CD4-positive, alpha-beta T cell treated with Interleukin-21 for 1 hour (primary cell): ENCODE results near the gene PNMA1.

Experiments used
- DNase-seq: peaks from one replicate; pipeline ENCODE4 v3.0.0-alpha.2; 2020

The PNMA1 gene

GRCh38 chr14:73732006-73732405, 17.8 kb upstream of the PNMA1 start:
- DNase-seq: no peak

DNA sequence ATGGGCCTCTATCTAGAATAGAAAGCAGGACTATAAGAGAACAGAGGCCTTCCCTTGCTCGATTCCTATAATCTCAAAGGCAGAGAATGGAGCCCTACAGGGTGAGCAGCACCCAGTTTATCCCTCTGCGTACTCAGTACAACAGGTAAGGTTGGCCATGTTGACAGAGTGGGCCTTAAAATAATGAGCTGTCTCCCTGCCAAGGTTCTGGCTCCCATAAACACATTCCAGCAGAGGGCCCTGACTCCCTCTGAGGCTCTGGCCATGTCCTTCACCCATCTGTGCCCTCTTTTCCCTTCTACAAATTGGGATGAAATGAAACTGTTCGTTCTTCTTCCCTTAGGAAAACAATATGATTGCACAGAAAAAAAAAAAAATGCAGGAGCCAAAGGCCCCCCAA, 16.9 kb upstream of the PNMA1 start:
- no peak for DNase-seq

DNA sequence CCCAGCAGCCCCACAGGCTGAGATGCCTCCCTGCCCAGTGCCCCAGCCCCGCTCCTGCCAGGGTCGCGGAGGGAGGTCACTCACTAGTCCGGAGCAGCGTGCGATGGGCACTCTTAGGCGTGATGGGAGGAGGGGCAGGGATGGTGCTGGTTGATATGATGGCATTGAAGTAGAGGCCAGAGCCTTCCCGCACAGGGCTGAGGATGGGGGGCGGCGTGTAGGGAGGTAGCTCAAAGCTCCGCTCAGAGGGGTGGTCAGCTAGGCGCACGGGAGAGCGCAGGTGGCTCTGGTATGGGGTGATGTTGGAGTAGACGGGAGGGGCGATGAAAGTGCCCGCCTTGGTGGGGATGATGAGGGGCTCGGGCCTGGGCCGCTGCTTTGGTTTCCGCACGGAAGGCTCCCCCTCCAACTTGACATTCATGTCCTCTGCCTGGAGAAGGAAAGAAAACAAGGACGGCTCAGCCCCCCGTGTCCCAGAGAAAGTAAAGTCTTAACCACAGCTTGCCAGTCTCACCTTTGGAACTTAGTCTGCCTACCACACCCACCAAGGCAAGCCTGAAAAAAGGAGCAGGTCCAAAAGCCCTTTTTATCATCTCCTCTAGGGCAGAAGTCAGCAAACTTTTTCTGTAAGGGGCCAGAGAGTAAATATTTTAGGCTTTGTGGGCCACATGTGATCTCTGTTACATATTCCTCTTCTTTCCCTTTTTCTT, 15.5 kb upstream of the PNMA1 start:
- DNase-seq: no peak

GRCh38 chr14:73728717-73729330, 14.6 kb upstream of the PNMA1 start:
- peak; percentile 87 for DNase-seq

DNA sequence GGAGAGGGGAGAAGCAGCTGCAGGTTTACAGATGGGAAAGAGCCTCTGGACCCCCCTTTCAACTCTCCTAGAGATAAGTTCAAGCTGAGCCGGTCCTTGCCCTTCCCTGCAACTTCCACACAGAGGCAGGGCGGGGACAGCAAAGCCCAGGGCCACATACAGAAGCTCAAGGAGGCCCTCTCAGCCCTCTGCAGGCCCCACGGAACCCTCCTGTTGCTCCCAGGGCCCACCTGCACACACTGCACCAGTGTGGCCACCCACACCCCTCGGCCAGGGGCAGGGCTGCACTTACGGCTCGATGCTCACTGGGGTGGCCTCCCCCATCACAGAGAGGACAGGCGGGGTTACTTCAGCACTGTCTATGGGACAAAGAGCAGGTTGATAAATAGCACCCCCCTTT, 13.0 kb upstream of the PNMA1 start:
- no peak for DNase-seq

DNA sequence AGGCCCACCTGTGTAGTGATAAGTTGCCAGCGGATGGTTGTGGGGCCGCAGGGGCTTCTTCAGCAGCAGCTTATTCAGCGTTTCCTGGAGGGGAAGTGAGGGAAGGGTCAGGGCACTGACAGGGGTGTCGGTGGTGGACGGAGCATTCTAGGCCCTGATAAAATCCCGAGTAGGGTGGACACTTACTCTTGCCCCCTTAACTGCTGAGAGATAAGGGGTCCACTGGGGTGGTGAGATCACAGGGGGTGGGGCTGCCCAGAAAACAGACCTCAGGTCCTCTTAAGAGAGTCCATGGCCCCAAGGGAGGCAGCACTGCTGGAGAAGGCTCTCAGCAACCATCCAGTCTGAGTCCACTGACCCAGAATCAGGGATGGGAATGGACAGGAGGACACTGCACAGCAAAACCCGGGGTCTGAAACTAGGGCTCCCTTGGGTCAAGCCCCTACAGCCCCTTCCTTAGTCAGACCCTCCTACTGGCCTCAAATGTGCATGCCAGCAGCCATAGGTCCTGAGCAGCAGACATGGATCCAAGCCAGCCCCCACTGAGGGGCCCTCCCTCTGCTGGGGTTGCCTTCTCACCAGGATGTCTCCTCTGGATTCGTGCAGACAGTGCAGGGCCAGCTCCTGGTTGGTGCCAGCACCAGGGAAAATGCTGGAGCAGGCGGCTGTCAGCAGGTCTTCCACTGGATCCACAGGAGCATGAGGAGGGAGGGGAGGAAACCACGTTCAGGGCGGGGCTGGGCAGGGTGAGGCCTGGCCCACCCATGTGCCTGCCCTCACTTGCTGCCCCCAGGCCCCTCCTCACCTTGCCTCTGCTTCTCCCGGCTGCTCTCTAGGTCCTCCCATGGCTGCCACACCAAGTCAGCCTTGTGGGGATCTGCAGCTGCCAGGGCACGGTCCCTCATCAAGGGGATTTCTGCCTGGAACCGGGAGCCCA, 12.1 kb upstream of the PNMA1 start:
- DNase-seq: no peak

GRCh38 chr14:73725116-73726024, 11.2 kb upstream of the PNMA1 start:
- no peak for DNase-seq

- DNase-seq: no peak
Observed at GRCh38 chr14:73724696-73725095, 10.5 kb upstream of the PNMA1 start.

DNA sequence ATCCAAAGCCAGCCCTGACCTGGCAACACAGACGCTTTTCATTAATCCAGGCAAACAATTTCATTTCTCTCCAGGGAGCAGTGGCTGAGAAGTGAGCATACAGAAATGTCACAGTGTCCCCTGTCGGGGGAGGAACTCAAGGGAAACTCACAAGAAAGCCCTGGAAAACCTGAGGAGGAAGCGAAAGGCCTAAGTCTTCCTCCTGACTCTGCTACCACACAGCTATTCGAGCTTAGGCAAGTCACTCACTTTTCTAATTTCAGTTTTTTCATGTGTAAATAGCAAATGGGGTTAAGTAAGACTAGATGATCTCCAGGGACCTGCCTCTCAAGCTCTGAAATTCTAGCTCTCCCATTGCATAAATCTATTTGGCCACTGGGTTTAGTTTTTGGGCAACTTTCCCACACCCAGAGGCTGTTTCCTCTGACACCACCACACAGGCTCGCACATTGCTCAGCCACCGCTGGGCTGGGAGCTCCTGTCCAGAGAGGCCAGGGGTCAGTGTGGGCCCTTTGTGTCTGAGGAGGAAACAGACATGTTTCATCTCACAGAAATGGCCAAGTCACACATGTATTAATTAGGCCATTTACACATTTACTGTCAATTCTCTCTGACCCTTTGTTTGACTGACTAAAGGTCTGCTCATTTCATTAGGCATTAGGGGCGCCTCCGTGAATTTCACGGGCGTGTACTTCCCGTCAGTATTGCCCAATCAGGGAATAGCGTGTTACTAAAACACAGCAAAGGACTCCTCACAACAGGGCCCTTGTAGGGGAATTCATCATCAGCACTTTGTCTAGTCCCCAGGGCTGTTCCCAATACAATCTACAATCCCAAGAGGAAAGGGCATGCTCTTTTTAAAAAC, 9.8 kb upstream of the PNMA1 start:
- no peak for DNase-seq

DNA sequence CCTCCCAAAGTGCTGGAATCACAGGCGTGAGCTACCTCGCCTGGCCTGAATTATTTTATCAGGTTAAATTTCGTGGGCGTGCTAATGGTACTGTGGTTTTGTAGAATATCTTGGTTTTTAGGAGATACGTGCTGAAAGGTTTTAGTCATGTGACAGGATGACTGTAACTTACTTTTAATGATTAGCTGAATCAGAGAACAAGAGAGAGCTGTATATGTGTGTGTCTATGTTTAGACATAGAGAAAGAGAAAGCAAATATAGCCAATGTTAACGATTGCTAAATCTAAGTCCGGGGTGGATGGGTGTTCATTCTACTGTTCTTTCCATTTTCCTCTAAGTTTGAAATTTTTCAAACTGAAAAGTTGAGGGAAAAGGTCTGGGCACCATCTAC, 9.2 kb upstream of the PNMA1 start:
- no peak for DNase-seq

- no peak for DNase-seq
Observed at GRCh38 chr14:73722581-73722980, 8.4 kb upstream of the PNMA1 start.

- DNase-seq: no peak
Observed at GRCh38 chr14:73721101-73721821, 7.1 kb upstream of the PNMA1 start.

- DNase-seq: no peak
Observed at GRCh38 chr14:73720636-73721035, 6.5 kb upstream of the PNMA1 start.

GRCh38 chr14:73719791-73720190, 5.6 kb upstream of the PNMA1 start:
- no peak for DNase-seq

DNA sequence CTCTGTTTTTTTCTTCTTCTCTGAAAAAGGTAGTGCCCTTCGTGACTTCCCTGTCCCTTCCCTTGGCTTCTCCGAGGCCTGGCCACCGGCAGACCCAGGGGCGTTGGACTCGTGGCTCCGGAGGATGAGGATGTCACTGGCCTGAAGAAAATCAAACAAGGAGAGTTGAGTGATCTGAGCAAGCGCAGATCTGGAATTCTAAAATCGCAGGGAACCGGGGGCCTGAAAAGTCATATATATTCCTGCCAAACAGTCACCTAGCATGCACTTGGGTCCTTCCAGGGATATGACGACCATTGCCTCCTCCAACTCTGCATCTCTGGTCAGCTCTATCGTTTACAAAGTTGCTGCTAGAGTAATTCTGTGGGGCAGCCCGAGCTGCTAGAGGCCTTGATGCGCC, 5.2 kb upstream of the PNMA1 start:
- no peak for DNase-seq

DNA sequence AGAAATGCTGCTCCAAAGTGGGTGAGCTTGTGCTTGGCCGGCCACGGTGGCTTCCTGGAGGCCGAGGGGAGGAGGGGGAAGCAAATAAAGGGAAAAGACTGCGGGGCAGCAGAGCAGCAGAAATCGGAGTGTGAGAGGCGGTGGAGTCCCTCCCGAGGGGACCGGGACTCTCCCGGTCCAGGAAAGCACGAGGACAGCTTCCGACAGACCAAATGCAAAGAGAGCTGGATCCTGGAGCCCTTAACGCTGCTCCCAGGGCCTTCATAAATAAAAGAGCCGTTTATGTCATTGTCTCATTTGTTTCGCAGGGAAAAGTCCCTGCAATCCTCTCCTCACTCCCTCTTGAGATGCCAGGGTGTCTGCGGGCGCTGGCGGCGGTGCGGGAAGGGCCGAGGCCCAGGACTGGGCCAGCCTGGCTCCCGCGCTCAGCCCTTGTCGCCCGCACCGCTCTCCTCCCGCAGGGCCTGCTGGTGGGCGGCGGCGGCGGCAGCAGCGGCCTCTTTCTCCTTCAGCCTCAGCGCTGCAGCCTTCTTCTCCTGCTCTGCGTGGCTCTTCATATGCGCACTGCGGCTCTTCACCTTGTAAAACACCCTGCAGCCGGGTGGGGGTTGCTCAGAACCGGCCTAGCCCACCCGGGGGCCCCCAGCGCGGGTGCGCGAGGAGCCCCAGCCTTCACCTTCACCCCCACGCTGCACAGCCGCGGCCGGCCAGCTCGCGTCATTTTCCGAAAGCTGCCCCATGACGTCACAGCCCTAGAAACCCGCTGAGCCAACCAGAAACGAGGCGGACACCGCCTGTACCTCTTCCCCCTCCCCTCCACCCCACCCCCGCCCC, 4.5 kb upstream of the PNMA1 start:
- DNase-seq: no peak

DNA sequence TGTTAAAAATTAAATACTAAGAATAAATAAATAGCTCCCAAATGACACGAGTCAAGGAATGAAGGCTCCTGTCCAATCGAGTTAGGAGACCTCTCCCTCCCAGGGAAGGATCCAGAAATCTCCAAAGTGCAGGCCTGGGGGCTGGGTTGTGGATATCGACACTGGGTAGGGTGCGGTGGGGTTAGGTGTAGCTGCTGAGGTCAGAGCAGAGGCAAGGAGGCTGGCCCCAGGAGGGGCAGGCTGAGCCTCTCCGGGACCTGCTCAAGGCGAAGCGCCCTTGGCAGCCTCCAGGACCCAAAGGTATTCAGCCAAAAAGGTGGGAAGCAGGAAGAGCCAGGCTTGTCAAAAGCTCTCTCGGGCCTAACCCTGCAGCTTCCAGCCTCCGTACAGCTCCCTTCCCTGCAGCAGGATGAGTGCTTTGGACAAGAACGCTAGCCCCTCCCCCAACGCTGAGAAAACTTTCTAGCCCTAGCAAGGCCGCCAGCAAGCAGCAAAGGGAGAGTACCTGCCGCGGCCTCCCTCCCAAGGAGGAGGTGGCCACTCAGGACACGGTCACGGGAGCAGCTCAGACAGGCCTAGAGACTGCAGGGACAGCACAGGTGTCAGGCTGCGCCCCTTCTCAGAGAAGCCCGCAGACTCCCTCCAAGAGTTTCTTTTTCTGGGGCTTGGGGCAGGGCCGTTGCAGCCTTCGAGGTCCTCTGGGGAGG, 3.7 kb upstream of the PNMA1 start:
- no peak for DNase-seq

GRCh38 chr14:73717266-73717665, 3.1 kb upstream of the PNMA1 start:
- DNase-seq: no peak

- DNase-seq: no peak
Observed at GRCh38 chr14:73715707-73716106, 1.5 kb upstream of the PNMA1 start.
